DMS153 treated with DMSO at 0.1 percent for 48 hours (cell line): ENCODE data around the gene THSD4.
A peak's percentile ranks its signal among the peaks of the same experiment; 100 is the strongest.
"Not testable (repeated sequence)": the region's sequence is repeated elsewhere in the genome, so short reads cannot be mapped to it uniquely, and the experiment has no call there.

Experiments
- DNase-seq: peaks from one replicate; lab custom pipeline; 2025; ENCODE audit not compliant: unreplicated experiment; lab: John Stamatoyannopoulos, UW

Gene THSD4

DNA sequence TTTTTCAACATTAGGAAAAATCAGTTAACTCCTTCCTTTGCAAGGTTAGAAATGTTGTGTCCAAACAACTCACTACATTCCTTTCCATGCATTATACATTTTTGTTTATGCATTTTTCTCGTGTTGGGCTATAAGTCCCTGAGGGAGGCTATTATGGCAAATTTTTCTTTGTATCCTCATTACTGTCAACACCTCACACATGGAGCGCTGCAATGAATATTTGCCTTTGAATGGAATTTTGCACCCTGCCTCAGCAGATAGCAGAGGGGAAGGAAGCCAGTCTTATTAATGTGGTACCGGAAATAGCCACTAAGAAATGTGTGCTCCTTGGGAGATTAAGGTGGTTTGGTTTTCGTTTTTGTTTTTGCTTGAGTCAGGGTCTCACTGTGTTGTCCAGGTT lies 134.7 kb downstream of the THSD4 start:
- no peak for DNase-seq

DNA sequence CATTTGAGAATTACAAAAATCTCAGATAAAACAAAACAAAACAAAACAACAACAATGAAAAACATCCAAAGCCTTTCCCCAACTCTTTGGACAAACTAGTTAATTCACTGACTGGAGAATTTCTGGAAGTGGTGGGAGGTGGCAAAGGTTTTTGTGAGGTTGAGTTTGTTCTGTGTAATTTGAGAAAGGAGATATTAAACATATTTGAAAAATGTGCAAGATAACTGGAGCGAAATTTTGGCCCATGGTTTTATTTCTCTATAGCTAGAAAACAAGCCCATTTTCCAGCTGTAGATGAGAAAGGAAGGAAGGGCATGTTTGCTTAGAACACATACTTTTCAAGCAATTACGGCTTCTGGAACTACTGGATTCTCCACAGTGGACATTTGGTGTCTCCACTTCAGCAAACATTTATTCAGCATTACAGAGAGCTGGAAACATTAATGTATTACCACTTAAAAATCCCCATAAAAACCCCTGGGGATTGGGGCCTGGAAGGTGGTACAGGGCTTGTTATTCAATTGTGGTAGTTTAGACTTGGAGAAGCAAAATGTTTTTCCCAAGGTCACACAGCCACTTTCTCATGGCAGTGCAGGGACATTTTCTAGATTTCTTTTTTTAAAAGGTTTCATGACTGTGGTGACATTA lies 135.8 kb downstream of the THSD4 start:
- DNase-seq = no peak

DNA sequence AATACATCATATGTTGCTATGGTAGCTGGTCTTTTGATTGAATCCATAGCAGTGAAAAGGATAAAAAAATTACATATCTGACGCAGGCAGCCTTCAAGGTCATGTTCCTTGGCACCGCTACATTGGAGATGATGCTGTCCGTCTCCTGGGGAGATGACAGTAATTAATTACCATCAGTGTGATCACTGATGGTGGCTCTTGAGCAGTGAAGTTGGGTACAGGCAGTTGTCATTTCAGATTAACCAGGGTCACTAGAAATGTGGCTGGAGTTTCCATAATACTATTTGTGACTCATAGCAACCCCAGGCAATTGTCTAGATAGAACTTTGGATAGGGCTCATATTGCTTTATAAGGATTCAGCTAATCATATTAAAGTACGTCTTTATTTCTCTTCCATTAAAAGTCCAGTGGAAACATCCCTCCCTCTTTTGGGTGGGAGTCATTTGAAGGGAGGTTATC lies 136.3 kb downstream of the THSD4 start:
- DNase-seq = no peak

DNA sequence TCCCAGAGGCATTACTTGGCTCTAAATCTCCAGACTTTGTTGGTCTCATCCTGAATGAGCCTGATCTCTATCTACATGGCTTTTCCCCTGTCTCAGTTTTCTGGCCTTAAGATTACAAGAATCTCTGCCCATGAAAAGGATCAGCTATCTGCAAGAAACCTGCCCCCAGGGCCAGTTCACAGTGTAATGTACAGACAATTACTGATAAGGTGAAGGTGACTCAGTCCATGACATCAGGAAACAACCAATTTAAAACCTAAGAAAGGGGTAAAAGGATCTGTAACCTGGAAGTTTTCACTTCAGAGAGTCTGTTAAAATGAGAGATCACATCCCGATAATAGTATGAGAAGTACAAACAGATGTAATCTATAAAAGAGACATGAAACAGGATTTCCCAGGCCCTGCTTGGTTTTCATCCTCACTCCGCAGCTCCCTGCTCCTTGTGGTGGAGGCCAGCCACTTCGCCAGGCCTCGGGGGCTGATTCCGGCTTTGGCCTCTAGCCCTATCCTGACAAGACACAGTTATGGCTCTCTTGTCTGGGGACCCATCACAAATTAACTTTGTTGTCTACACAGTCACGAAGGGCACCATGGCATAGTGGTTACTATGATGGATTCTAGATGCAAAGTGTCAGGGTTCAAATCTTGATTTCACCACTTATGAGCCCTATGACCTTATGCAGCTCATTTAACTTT lies 136.9 kb downstream of the THSD4 start:
- DNase-seq = no peak

DNA sequence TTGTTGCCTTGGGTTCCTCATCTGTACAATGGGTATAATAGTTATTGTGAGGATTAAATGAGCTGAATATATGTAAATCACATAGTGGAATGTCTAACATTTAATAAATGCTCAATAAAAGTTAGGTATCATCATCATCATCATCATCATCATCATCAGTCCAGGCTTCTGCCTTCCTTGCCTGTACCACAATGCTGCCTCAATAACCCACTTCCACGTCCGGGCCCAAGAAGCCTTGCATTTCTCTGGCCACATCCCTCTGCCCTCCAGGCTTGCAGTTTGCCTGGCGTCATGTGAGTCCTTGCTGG lies 137.4 kb downstream of the THSD4 start:
- DNase-seq = no peak

DNA sequence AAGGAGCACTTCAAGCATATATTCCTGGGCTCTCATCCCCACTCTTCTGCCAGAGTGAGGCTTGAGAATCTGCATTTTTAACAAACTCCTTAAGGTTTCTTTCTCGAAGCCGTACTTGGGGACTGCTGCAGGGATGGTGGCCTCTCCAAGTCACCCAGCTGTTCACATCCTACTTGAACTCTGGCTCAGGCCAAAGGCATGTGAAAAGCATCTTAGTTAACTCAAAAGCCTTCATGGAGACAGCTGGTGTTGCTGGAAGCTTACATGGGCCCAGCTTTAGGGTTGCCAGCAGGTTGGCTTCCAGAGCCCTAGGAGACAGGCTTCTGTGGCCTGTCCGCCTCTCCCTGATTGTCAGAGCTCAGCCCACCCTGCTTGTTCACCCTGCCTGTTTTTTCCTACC lies 139.2 kb downstream of the THSD4 start:
- DNase-seq = no peak

DNA sequence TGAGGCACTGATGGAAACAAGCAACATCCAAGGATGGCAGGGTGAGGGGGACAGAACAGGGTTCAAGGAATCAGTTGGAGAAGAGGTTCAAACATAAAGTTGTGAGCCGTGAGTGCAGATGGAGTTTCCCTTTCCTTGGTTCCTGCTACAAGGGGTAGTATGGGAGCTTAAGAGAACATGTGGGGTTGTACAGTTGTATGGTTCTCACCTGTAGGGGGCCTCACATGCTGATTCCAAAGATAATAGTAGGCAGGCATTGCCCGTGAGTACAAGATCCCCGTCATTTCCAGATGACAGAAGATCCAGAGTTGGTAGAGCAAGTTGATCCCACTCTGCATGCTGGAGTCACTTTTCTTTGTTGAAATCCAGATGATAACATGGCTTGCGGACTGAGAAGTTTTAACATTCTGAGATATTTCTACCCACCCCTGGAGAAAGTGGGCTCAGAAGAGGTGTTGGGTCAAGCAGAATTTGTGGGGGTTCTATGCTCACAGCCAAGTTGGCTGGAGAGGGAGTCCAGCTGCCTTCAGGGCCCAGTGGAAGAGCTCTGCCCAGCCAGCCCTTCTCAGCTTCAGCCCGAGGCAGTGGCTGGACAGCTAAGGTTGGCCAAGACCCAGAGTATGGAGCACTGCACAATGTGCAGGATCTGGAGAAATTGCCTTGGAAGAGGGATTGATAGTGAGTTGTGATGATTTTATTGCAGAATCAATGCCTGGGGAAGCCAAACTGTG lies 141.8 kb downstream of the THSD4 start:
- DNase-seq = no peak

DNA sequence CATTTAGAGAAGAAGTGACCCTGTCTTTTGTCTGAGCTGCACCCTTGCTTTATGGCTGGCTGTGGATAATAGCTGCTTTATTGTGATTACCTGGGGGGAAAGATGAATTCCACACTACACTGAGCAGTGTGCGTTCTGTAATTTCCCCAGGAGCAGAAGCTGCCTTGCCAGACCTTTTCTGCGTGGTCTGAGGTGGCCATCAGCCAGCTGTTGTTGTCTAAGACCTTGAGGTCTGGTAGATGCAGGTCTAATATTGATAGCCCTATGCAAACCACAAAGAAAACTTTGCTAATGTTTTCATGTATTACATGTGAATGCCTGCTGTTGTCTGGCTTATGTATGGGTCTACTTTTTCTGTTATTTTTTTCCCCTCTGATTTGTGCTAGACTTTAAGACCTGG lies 144.6 kb downstream of the THSD4 start:
- DNase-seq = no peak

DNA sequence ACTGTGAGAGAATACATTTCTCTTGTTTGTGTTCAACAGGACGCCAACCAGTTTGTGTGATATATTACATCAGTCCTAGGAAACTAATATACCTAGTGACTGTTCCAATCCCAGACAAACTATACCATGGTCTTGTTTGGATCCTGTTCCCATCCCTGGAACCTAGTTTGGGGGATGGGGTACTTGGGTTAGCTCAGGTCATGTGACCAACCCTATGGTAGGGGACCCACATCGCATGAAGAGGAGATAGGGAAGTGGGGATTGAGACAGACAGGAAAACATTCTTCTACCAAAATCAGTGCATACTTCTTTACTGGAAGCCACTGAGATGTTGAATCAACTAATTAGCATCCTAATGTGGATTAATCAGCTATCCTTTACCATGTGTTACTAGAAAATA lies 146.1 kb downstream of the THSD4 start:
- no peak for DNase-seq

DNA sequence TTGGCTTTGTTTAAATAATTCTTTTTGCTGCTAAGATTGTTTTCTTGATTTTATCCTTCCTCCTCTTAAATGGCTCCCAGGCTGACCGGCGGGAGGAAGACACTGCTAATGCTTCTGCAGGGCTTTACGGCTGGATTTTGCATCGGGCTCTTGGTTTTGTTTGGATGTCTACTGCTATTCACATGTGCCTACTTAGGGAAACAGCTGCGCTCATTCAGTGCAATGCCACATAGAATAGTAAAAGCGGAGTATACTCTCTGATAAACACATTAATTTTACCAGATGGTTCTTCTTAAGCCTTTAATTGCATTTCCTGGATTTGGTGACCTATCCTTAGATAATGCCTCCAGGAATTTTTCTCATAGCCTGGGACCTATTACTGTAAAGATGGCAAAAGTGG lies 146.6 kb downstream of the THSD4 start:
- no peak for DNase-seq

DNA sequence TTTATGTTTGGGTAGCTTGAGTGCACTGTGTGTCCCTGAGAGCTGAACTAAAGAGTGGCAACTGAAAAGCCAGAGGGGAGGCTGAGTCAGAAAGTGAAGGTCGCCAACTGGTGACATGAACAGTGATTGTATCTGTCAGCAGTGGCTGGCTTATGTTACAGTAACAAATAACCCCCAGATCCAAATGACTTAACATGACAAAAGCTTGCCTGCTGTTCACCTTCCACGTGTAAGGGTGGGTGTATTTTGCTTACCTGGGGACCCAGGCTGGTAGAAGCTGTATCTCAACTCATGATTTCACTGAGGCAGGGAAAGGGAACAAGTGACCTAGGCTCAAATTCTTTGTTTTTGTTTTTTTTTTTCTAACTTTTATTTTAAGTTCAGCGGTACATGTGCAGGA lies 147.3 kb downstream of the THSD4 start:
- no peak for DNase-seq

DNA sequence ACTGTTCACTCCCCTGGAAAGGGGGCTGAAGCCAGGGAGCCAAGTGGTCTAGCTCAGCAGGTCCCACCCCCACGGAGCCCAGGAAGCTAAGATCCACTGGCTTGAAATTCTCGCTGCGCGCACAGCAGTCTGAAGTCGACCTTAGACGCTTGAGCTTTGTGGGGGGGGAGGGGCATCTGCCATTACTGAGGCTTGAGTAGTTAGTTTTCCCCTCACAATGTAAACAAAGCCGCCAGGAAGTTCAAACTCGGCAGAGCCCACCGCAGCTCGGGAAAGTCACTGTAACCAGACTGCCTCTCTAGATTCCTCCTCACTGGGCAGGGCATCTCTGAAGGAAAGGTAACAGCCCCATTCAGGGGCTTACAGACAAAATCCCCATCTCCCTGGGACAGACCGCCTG lies 150.3 kb downstream of the THSD4 start:
- DNase-seq = not testable (repeated sequence)

DNA sequence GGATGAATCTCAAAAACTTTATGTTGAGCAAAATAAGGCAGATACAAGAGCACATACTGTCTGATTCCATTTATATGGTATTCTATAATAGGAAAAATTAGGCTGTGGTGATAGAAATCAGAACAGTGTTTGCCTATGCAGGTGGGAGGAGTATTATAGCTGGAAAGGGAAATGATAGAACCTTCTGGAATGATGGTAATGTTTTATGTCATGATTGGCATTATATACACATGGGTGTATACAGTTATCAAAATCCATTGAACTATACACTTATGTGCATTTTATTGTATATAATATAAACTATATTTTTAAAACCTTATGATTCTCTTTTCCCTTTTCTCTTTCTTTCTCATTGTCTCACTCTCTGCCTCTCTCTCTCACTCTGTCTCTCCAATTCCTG lies 156.1 kb downstream of the THSD4 start:
- DNase-seq = no peak

DNA sequence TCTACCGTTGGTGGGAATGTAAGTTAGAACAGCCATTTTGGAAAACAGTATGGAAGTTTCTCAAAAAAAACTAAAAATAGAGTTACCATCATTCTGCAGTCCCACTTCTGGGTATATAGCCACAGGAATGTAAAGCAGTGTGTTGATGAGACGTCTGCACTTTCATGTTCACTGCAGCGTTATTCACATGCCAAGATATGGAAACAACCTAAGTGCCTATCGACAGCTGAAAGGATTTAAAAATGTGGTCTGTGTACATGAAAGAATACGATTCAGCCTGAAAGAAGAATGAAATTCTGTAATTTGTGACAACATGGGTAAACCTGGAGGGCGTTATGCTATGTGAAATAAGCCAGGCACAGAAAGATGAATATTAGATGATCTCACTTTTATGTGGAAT lies 157.7 kb downstream of the THSD4 start:
- no peak for DNase-seq

DNA sequence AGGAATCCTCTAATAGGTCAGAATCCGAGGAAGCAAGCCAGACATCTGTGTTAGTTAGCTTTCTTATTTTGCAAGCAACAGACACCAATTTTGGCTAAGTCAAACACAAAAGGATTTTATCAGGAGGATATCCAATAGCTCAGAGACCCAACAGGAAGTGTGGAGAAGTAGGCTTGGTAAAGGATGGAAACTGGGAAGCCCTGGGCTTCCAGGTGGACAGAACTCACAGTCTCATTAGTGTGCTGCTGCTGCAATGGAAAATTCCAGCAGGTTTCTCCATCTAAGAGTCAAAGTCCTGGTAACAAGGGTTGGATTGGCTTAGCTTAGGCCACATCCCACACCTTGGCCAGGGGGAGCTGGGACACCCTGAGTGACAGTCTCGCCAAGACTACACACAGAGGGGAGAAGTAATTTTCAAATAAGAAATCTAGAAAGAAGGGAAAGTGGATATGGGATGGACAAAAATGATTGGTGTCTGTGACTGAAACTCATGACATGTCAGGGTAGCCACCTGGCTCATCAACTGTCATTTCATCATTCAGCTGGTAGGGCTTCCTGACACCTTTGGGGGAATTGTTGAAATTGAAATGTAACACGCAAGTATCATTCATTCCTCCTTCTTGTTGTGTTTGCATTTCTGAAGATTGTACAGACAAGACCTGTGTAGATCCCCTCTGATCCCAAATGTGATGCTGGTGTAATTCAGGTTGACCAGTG lies 158.6 kb downstream of the THSD4 start:
- DNase-seq = no peak

DNA sequence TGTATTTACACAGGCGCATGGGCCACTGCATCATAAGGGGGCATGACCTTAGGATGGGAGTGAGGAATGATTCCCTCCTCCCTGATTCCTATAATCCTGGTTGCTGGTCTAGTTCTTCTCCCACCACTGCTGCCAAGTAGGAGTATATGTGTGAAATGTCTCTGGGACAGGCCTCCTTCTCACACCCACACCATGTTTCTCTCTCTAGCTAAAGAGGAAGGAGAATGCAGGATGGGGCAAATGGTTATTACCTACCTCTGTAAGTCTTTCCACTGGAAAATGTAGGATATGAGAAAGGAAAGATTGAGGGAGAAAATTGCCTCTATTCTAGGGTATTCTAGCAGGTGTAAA lies 159.2 kb downstream of the THSD4 start:
- DNase-seq = no peak

DNA sequence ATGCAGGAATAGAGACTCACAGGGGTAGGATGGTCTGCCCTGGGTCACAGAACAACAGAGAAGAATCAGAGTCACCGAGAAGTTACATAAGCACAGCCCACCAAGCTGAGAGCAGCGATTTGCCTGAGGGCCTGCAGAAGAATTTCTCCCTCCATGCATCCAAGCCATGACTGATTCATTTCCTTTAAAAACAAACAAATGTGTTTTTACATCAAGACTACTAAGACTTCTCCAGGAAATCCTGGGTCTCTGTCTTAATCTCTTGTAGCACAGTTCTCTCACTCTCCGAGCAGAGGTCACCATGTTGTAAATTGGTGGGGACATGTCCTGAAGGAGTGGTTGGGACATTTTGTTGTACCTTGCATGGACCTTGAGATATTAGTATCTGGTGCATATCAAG lies 159.8 kb downstream of the THSD4 start:
- DNase-seq = no peak

DNA sequence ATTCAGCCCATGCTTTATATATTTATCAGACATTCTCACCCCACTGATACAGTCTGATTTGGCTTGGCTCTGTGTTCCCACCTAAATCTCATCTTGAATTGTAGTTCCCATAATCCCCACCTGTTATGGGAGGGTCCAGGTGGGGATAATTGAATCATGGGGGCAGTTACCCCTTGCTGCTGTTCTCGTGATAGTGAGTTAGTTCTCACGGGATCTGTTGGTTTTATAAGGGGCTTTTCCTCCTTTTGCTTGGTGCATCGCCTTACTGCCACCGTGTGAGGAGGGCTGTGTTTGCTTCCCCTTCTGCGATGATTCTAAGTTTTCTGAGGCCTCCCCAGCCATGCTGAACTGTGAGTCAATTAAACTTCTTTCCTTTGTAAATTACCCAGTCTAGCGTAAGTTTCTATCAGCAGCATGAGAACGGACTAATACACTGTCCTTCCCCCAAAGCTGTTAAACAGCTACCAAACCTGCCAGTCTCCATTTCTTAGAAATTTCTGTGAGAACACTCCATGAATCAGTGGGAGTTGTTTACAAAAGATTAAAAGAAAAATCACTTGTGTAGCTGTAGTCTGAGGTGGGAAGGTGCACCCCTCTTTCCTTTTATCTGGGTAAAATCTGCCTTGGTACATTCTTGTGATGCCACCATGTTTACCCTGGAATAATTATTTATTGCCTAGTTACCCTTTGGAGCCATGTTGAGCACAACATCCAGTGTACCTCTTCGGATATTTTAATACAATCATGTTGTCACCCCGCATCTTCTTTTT lies 160.5 kb downstream of the THSD4 start:
- no peak for DNase-seq

DNA sequence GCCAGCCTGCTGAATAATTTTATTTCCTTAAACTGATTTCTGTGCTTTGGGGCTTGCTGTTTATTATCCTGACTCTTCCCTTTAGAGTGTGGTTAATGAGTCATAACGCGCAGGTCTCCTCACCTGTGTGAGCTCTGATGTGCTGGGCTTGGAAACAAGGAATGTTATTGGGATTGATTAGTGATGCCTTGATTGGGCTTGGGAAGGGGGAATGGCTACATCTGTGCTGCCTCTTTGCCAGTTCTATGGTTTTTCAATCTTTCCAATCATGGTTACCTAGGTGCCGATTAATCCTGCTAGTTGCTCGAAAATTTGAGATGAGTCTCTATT lies 161.0 kb downstream of the THSD4 start:
- DNase-seq = no peak

DNA sequence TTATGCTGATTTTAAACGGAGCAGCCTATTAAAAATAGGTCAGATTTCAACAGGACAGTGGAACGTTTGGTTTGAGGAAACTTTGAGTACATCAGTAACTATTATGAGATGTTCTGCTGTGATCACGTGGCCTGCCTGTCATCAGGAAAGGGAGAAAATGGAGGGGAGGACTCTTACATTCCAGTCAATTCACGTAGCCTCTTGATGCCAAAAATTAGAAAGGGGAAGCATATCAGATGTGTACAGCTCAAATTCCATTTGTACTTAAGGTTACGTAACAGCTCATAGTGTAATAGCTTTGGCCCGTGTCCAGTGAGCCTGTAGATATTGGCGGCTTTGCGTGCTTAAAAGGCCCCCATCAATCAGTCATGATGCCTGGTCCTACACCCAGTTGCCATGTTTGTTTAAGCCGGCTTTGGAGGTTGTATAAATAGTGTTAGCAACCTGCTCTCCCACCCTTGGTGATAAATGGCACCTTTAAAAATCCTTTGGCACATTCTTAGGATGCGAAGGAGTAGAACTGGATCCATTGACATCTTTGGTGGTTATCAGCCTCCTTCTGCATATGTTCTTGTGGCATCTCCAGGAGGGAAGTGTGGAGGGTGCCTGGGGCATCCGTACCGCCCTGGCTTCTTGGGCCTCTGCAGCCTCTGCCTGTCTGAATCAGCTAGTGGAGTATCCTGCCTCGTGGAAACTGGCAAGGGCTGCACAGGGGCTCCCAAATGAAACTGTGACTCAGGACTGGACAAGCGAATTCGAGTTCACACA lies 163.9 kb downstream of the THSD4 start:
- peak; percentile 74 for DNase-seq

DNA sequence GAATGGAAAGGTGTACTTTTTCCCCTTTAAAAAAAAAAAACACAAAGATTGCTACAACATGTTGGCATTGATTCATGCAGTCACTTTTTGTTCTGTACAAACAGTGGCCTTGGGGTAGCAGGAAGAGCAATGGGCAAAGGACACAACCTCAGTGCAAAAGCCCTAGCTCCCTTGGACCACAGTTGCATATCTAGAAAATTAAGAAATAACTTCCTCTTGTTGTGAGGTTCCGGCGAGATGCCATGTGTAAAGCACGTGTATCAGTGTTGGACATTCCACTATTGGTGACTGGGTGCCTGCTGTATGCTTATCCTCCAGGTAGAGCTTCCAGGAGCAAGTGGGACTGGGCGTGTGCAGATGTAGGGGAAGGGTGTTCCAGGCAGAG lies 164.5 kb downstream of the THSD4 start:
- no peak for DNase-seq
